ENCODE measurements around the gene SLX9. TPM values are rescaled to one million over a fixed set of nuclear protein-coding genes. Genes with fewer than 3 reads are reported as not detected.

The SLX9 gene
- total and polyA plus RNA-seq, 8 donors = 5.4 to 83.4 (median 19.3) TPM

- intact Hi-C loops (cut with DNase I; ENCODE audit: low total_unique reads) = no loop called here
- 66 to 84% (median 75%) methylated on average over 2 of the region's 2 CpGs for WGBS, 5 donors
- no peak for DNase-seq
- no peaks in the 10 kb centered on the region for H3K9me3 ChIP-seq
- TF ChIP-seq POLR2AphosphoS5 (IDR thresholded peaks at IDR 0.05) (no peak), EP300 (IDR thresholded peaks at IDR 0.05) (no peak), POLR2A (IDR thresholded peaks at IDR 0.05) (no peak)
- TF ChIP-seq, protein P1, sequence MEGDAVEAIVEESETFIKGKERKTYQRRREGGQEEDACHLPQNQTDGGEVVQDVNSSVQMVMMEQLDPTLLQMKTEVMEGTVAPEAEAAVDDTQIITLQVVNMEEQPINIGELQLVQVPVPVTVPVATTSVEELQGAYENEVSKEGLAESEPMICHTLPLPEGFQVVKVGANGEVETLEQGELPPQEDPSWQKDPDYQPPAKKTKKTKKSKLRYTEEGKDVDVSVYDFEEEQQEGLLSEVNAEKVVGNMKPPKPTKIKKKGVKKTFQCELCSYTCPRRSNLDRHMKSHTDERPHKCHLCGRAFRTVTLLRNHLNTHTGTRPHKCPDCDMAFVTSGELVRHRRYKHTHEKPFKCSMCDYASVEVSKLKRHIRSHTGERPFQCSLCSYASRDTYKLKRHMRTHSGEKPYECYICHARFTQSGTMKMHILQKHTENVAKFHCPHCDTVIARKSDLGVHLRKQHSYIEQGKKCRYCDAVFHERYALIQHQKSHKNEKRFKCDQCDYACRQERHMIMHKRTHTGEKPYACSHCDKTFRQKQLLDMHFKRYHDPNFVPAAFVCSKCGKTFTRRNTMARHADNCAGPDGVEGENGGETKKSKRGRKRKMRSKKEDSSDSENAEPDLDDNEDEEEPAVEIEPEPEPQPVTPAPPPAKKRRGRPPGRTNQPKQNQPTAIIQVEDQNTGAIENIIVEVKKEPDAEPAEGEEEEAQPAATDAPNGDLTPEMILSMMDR (IDR thresholded peaks at IDR 0.05) = no peak
- peaks cover 7 to 44% (median 39%) of the 10 kb centered on the region in 4 donors for H3K36me3 ChIP-seq
- H3K4me3 ChIP-seq = no peak overlapping the region
- H3K4me1 ChIP-seq = peaks cover 26 to 38% (median 33%) of the 10 kb centered on the region in 4 donors
- H3K27ac ChIP-seq = no peak overlapping the region
- no peaks in the 10 kb centered on the region for H3K27me3 ChIP-seq
Measured at GRCh38 chr21:44942566-44942965, 2.7 kb downstream of the SLX9 start.

- Histone ChIP-seq H3K36me3 (peaks cover 7 to 50% (median 43%) of the 10 kb centered on the region in 4 donors), H3K27me3 (no peaks in the 10 kb centered on the region), H3K27ac (no peak overlapping the region), H3K9me3 (no peaks in the 10 kb centered on the region), H3K4me1 (peaks cover 26 to 42% (median 33%) of the 10 kb centered on the region in 4 donors), H3K4me3 (no peak overlapping the region)
- no peak for TF ChIP-seq EP300 (IDR thresholded peaks at IDR 0.05)
- TF ChIP-seq, protein P1 (IDR thresholded peaks at IDR 0.05) = no peak
- intact Hi-C loops (cut with DNase I; ENCODE audit: low total_unique reads) = no loop called here
- no peak for DNase-seq
- 83 to 90% (median 88%) methylated on average over 15 of the region's 15 CpGs for WGBS, 5 donors
Measured at GRCh38 chr21:44943005-44943685, 3.3 kb downstream of the SLX9 start.

DNA sequence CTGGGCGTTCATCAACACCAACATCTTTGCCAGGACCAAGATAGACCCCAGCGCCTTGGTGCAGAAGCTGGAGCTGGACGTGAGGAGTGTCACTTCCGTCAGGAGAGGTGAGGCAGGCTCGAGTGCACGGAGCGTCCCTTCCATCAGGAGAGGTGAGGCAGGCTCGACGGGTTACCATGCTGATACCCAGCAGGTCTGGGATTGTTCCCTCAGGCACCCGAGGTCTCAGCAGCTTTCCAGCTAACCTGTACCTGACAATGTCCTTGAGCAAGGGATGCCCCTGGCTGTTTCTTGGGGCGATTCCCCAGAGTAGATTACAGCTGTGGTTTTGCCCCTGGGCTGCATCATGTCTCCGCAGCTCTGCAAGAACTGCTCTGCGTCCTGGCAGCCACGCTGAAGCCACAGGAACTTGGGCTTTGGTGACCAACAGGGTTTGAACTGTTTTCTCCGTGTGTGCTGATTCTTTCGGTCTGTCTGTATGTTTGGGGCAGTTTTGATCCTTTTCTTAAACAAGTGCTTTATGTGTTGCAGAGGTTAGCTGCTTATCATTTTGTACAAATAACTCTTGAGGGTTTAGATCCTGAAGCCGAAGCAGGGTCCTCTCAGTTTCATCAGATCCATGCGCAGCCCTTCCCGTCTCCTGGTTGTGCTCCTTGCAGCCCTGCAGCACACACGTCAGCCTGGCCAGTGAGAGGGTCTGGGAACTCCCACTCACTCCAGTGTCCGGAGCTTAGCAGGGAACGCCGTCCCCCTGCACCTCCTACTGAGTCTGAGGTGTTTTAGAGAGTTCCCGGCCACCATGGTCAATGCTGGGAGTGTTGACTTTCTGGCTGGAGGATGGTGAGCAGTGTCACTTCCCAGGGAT lies 4.1 kb downstream of the SLX9 start:
- DNase-seq = no peak
- peaks cover 7 to 53% (median 46%) of the 10 kb centered on the region in 4 donors for H3K36me3 ChIP-seq
- TF ChIP-seq POLR2A (IDR thresholded peaks at IDR 0.05) (no peak), EP300 (IDR thresholded peaks at IDR 0.05) (no peak), POLR2AphosphoS5 (IDR thresholded peaks at IDR 0.05) (no peak)
- no peak overlapping the region for H3K27ac ChIP-seq
- intact Hi-C loops (cut with DNase I; ENCODE audit: low total_unique reads) = no loop called here
- 88 to 93% (median 89%) methylated on average over 23 to 24 of the region's 24 CpGs for WGBS, 5 donors
- H3K4me1 ChIP-seq = peaks cover 24 to 38% (median 30%) of the 10 kb centered on the region in 4 donors
- no peaks in the 10 kb centered on the region for H3K27me3 ChIP-seq
- H3K4me3 ChIP-seq = no peak overlapping the region
- no peaks in the 10 kb centered on the region for H3K9me3 ChIP-seq

DNA sequence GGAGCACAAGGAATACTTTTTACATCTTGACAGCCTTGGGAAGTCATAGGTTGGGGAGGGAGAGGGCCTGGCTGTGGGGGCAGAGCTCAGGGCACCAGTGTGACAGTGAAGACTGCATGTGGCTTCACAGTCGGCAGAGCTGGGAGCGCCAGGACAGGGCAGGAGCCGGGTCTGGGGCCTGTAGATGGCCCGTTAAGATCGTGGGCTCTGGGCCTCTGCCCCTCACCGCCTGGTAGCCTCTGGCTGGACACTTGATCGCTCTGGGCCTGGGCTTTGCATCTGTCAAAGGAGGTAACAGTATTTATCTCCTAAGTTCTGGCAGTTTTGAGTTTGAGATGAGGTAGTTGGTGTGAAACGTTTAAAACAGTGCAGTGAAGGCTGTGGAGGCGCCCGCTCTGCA lies 4.8 kb downstream of the SLX9 start:
- Histone ChIP-seq H3K27ac (no peak overlapping the region), H3K36me3 (peaks cover 7 to 60% (median 49%) of the 10 kb centered on the region in 4 donors), H3K27me3 (no peaks in the 10 kb centered on the region), H3K4me3 (no peak overlapping the region), H3K9me3 (no peaks in the 10 kb centered on the region), H3K4me1 (peaks cover 22 to 38% (median 30%) of the 10 kb centered on the region in 4 donors)
- intact Hi-C loops (cut with DNase I; ENCODE audit: low total_unique reads) = no loop called here
- no peak for TF ChIP-seq POLR2A (IDR thresholded peaks at IDR 0.05)
- TF ChIP-seq POLR2AphosphoS5 (IDR thresholded peaks at IDR 0.05) = no peak
- TF ChIP-seq, protein P1 (IDR thresholded peaks at IDR 0.05) = no peak
- no peak for TF ChIP-seq EP300 (IDR thresholded peaks at IDR 0.05)
- WGBS, 5 donors = 92 to 95% (median 94%) methylated on average over 10 of the region's 10 CpGs
- DNase-seq = no peak

Measured in stomach (tissue), 9 donors.